GM12878 (cell line): ENCODE measurements around the gene ARID5B. TPM values are rescaled to one million over a fixed set of nuclear protein-coding genes. Genes with fewer than 3 reads are reported as not detected.

Experiments
- ATAC-seq: fragments of 200-7000 bp; cut with Tn5 transposase; 3 replicates; pipeline ENCODE4 v1.9.1; 2020; ENCODE audit warnings: mild to moderate bottlenecking, moderate library complexity
- BruUV-seq: library from RNA; stranded (reverse); fragments of 400-500 nt; replicated peaks from 2 replicates; lab custom pipeline; 2021; lab: Mats Ljungman, UMichigan
- CTCF ChIA-PET: fragments of 300-600 bp; sonication (Branson Sonifier 250); formaldehyde crosslinking; extraction: SDS; loops from one replicate; lab custom pipeline; 2021; ENCODE audit warnings: inconsistent platforms; lab: Yijun Ruan, JAX
- POLR2A ChIA-PET: fragments of 350-600 bp; formaldehyde crosslinking; extraction: SDS; loops from one replicate; lab custom pipeline; 2021; ENCODE audit warnings: inconsistent platforms; lab: Charles Lee
- RAD21 ChIA-PET: fragments of 300-600 bp; sonication (Branson Sonifier 250); formaldehyde crosslinking; loops from one replicate; lab custom pipeline; 2023; ENCODE audit warnings: antibody characterized with exemption; ENCODE audit not compliant: unreplicated experiment; lab: Charles Lee
- SMC1A ChIA-PET: fragments of 300-600 bp; sonication (Branson Sonifier 250); formaldehyde crosslinking; loops from one replicate; lab custom pipeline; 2023; ENCODE audit not compliant: unreplicated experiment, uncharacterized antibody; lab: Charles Lee
- DNase-seq: peaks from one replicate; pipeline ENCODE4 v3.0.0-alpha.2; 2011; ENCODE audit warnings: low read depth, low spot score
- FAIRE-seq: peaks from 3 replicates; lab custom pipeline; 2011; peaks lifted over from hg19 to GRCh38; lab: Jason Lieb, UNC
- H2AFZ ChIP-seq: 2 replicates; pipeline ENCODE4 v1.6.0; 2011; ENCODE audit warnings: low read depth, low read length, control low read depth; ENCODE audit not compliant: control insufficient read depth
- H3K27ac ChIP-seq: 2 replicates; pipeline ENCODE4 v1.5.1; 2011; ENCODE audit warnings: control low read depth; ENCODE audit not compliant: control insufficient read depth, insufficient read depth
- H3K27me3 ChIP-seq, 2 experiments: replicated peaks in 1 of 2; 2 replicates each; pipeline versions ENCODE4 v1.6.0 to v1.6.1; 2011; ENCODE audit warnings: low read length in 1 of 2; ENCODE audit not compliant: control insufficient read depth in 2 of 2, insufficient read depth in 2 of 2
- H3K36me3 ChIP-seq, 2 experiments: 2 replicates each; pipeline ENCODE4 v1.5.1; 2011; ENCODE audit warnings: low read length in 1 of 2; ENCODE audit not compliant: control insufficient read depth in 2 of 2, insufficient read depth in 2 of 2
- H3K4me1 ChIP-seq: 2 replicates; pipeline ENCODE4 v1.6.1; 2011; ENCODE audit warnings: mild to moderate bottlenecking, low read length, moderate library complexity, mixed read lengths; ENCODE audit not compliant: control insufficient read depth, insufficient read depth
- H3K4me2 ChIP-seq: 2 replicates; pipeline ENCODE4 v1.6.0; 2011; ENCODE audit warnings: control low read depth; ENCODE audit not compliant: control insufficient read depth, insufficient read depth
- H3K4me3 ChIP-seq: fragments of 200-600 bp; sonication (generic); 2 replicates; pipeline ENCODE4 v1.5.1; 2016
- H3K79me2 ChIP-seq: 2 replicates; pipeline ENCODE4 v1.6.0; 2011; ENCODE audit warnings: low read length; ENCODE audit not compliant: control insufficient read depth, insufficient read depth
- H3K9ac ChIP-seq: 2 replicates; pipeline ENCODE4 v1.8.0; 2011; ENCODE audit warnings: low read length, control low read depth, mixed read lengths; ENCODE audit not compliant: control insufficient read depth, insufficient read depth
- H3K9me3 ChIP-seq: replicated peaks from 3 replicates; pipeline ENCODE4 v1.5.1; 2011; ENCODE audit warnings: mild to moderate bottlenecking, low read length; ENCODE audit not compliant: control insufficient read depth, insufficient read depth
- H4K20me1 ChIP-seq: 2 replicates; pipeline ENCODE4 v1.6.0; 2011; ENCODE audit not compliant: control insufficient read depth, insufficient read depth
- ATF2 ChIP-seq: IDR thresholded peaks from 2 replicates; pipeline ENCODE4 v1.6.1; 2012; ENCODE audit warnings: low read length, inconsistent platforms
- BCL11A ChIP-seq: IDR thresholded peaks from 2 replicates; pipeline ENCODE4 v1.6.1; 2011; ENCODE audit warnings: low read depth, low read length
- CREM ChIP-seq: IDR thresholded peaks from 2 replicates; pipeline ENCODE4 v1.6.1; 2014; ENCODE audit warnings: antibody characterized with exemption, low read depth
- EP300 ChIP-seq, 2 experiments: fragments of 150-350 bp in 1 of 2; IDR thresholded peaks; 2 replicates each; pipeline ENCODE4 v1.6.1; 2011 to 2012; ENCODE audit warnings: low read depth in 2 of 2, low read length in 2 of 2, borderline replicate concordance in 1 of 2, improper control_type of control experiment in 1 of 2, inconsistent platforms in 1 of 2; ENCODE audit not compliant: control insufficient read depth in 1 of 2
- ESRRA ChIP-seq: IDR thresholded peaks from 2 replicates; pipeline ENCODE4 v1.6.1; 2012; ENCODE audit warnings: mild to moderate bottlenecking, low read length, improper control_type of control experiment
- GABPA ChIP-seq: IDR thresholded peaks from 2 replicates; pipeline ENCODE4 v1.6.1; 2014; ENCODE audit warnings: antibody characterized with exemption, low read depth, mild to moderate bottlenecking, inconsistent platforms
- IKZF2 ChIP-seq, 2 experiments: fragments of 450-650 bp; IDR thresholded peaks; 2 replicates each; pipeline ENCODE4 v1.6.1; 2017; ENCODE audit warnings: mild to moderate bottlenecking in 2 of 2, moderate library complexity in 2 of 2
- IRF4 ChIP-seq: IDR thresholded peaks from 2 replicates; pipeline ENCODE4 v1.6.1; 2011; ENCODE audit warnings: low read depth, low read length
- JUNB ChIP-seq: IDR thresholded peaks from 2 replicates; pipeline ENCODE4 v1.6.1; 2016; ENCODE audit warnings: antibody characterized with exemption, mild to moderate bottlenecking
- MLLT1 ChIP-seq: fragments of 450-650 bp; IDR thresholded peaks from 2 replicates; pipeline ENCODE4 v1.6.1; 2016; ENCODE audit warnings: mild to moderate bottlenecking
- NFIC ChIP-seq: IDR thresholded peaks from 2 replicates; pipeline ENCODE4 v1.6.1; 2012; ENCODE audit warnings: low read depth, mild to moderate bottlenecking, inconsistent platforms, low read length, moderate library complexity
- NFYB ChIP-seq: IDR thresholded peaks from 2 replicates; pipeline ENCODE4 v1.6.1; 2011; ENCODE audit warnings: low read depth, mild to moderate bottlenecking, low read length, improper control_type of control experiment, moderate library complexity; ENCODE audit not compliant: insufficient read depth
- RCOR1 ChIP-seq: conservative IDR thresholded peaks from 2 replicates; pipeline ENCODE4 v1.6.1; 2012; ENCODE audit warnings: low read depth, low read length, improper control_type of control experiment
- RUNX3 ChIP-seq: IDR thresholded peaks from 2 replicates; pipeline ENCODE4 v1.6.1; 2012; ENCODE audit warnings: low read length, inconsistent platforms
- SMAD1 ChIP-seq: fragments of 450-650 bp; IDR thresholded peaks from 2 replicates; pipeline ENCODE4 v1.6.1; 2018; ENCODE audit warnings: mild to moderate bottlenecking, low read depth; ENCODE audit not compliant: partially characterized antibody
- SRF ChIP-seq, 2 experiments: IDR thresholded peaks; 2 replicates each; pipeline ENCODE4 v1.6.1; 2011; ENCODE audit warnings: low read depth in 2 of 2, low read length in 2 of 2, mild to moderate bottlenecking in 1 of 2, moderate library complexity in 1 of 2
- SUZ12 ChIP-seq: fragments of 200-600 bp; sonication (generic); IDR thresholded peaks from one replicate; pipeline ENCODE4 v1.6.1; 2018; ENCODE audit warnings: antibody characterized with exemption, mild to moderate bottlenecking; ENCODE audit not compliant: unreplicated experiment
- YY1 ChIP-seq: IDR thresholded peaks from 2 replicates; pipeline ENCODE4 v1.6.1; 2011; ENCODE audit warnings: low read depth, mild to moderate bottlenecking, low read length
- ZBED1 ChIP-seq: IDR thresholded peaks from 2 replicates; pipeline ENCODE4 v1.6.1; 2016; ENCODE audit warnings: borderline replicate concordance
- WGBS: methylation state at CpG from one replicate; pipeline ENCODE4 v1.1.6; 2016; ENCODE audit warnings: low lambda C conversion rate; ENCODE audit not compliant: insufficient replicate concordance, insufficient coverage; ENCODE audit errors: missing lambda C conversion rate; 5-methylcytosine and 5-hydroxymethylcytosine counted together
- in situ Hi-C: fragments of 300-500 bp; cut with MboI; formaldehyde crosslinking; loops from 9 replicates; pipeline ENCODE4 v1.14.3; 2018; ENCODE audit warnings: mixed read lengths
- intact Hi-C: fragments of 100-400 bp; cut with micrococcal nuclease; formaldehyde crosslinking; loops from one replicate; pipeline ENCODE4 v1.14.2; 2022; ENCODE audit not compliant: unreplicated experiment
- polyA plus RNA-seq, 11 experiments: library from polyadenylated mRNA; depleted of rRNA in 4 of 11; unstranded in 6 of 11; stranded (reverse) in 5 of 11; fragments of >200 nt; fragmentation: Nextera tagmentation in 4 of 11; fragmentation: Illumina TruSeq in 1 of 11; extraction: Ambion mirVana in 4 of 11; extraction: Trizol in 1 of 11; gene quantifications; 1 replicate in 1 of 11; 2 replicates in 10 of 11; pipeline versions ENCODE4 v1.2.1 to v1.2.3, GENCODE V29; 2011 to 2016; ENCODE audit warnings: inconsistent platforms in 2 of 11, missing spikeins in 2 of 11, low read depth in 1 of 11
- total RNA-seq, 4 experiments: library from RNA; depleted of rRNA in 3 of 4; stranded (reverse); fragments of >200 nt in 3 of 4; fragmentation: Illumina TruSeq in 1 of 4; extraction: Trizol in 1 of 4; gene quantifications; 2 replicates each; pipeline versions ENCODE4 v1.2.1 to v1.2.3, GENCODE V29; 2013 to 2021

The ARID5B gene
- total and polyA plus RNA-seq, 10 of the 15 experiments (the other 5 are each of a cell fraction or from before 2014, with no cell fraction given): 2.7 to 8.5 (median 6.1) TPM

GRCh38 chr10:61882621-61883370 lies 18.7 kb upstream of the ARID5B start:
- in situ Hi-C loops (no loop called here), intact Hi-C loops (no loop called here)
- H3K4me2 ChIP-seq: no peak overlapping the region
- SMC1A ChIA-PET: no interaction called here
- H3K27me3 ChIP-seq: no peaks in the 10 kb centered on the region
- CTCF ChIA-PET: interaction anchor here (1.2 kb wide), 1 partner anchor 16 kb away, joined by 4 read pairs; no protein-coding TSS in a partner anchor
- no peak overlapping the region for H3K4me3 ChIP-seq
- RAD21 ChIA-PET: no interaction called here
- DNase-seq (no peak), FAIRE-seq (peak; percentile 70), ATAC-seq (peak; percentile 75)
- H3K9ac ChIP-seq: no peak overlapping the region
- POLR2A ChIA-PET: no interaction called here
- no peaks in the 10 kb centered on the region for H3K79me2 ChIP-seq
- BruUV-seq: no TSS peak
- no peaks in the 10 kb centered on the region for H3K9me3 ChIP-seq
- H3K36me3 ChIP-seq: no peaks in the 10 kb centered on the region
- no peak overlapping the region; the same call in 1 of the 2 replicates for H2AFZ ChIP-seq
- H3K27ac ChIP-seq: no peak overlapping the region
- 35% methylated on average over 6 of the region's 6 CpGs for WGBS
- H4K20me1 ChIP-seq: no peaks in the 10 kb centered on the region
- H3K4me1 ChIP-seq: peaks cover 10% of the 10 kb centered on the region
- TF ChIP-seq NFIC (peak; percentile 69; the same call in 1 of the 2 replicates), IRF4 (peak; percentile 9; the same call in 1 of the 2 replicates), SRF (IDR thresholded peaks at IDR 0.05; ENCODE audit: low read depth in 2 of 2, low read length in 2 of 2) (0 out of 4 replicates have a peak, but pooled peaks of 1 of the 2 experiments have one; percentile 47), SUZ12 (no peak), ATF2 (peak; percentile 58; the same call in 1 of the 2 replicates), BCL11A (peak; percentile 68; the same call in 1 of the 2 replicates), JUNB (peak; percentile 57; the same call in 1 of the 2 replicates), NFYB (0 out of 2 replicates have a peak, but pooled peaks have one; percentile 27), CREM (peak; percentile 9; the same call in 1 of the 2 replicates), IKZF2 (IDR thresholded peaks at IDR 0.05) (0 out of 4 replicates have a peak, but pooled peaks of 1 of the 2 experiments have one; percentile 17), SMAD1 (no peak), RCOR1 (no peak), RUNX3 (peak; percentile 86), EP300 (IDR thresholded peaks at IDR 0.05; ENCODE audit: borderline replicate concordance in 1 of 2, control insufficient read depth in 1 of 2, low read depth in 2 of 2, low read length in 2 of 2) (no peak), ESRRA (no peak), ZBED1 (no peak), GABPA (0 out of 2 replicates have a peak, but pooled peaks have one; percentile 5), MLLT1 (0 out of 2 replicates have a peak, but pooled peaks have one; percentile 58), YY1 (0 out of 2 replicates have a peak, but pooled peaks have one; percentile 15)
